Measurements from ENCODE around the gene SLC22A15. TPM values are rescaled to one million over a fixed set of nuclear protein-coding genes. Genes with fewer than 3 reads are reported as not detected.

The SLC22A15 gene
- total and polyA plus RNA-seq, 3 donors from 2014 or later, result 1.8 to 9.4 (median 6.4) TPM

DNA sequence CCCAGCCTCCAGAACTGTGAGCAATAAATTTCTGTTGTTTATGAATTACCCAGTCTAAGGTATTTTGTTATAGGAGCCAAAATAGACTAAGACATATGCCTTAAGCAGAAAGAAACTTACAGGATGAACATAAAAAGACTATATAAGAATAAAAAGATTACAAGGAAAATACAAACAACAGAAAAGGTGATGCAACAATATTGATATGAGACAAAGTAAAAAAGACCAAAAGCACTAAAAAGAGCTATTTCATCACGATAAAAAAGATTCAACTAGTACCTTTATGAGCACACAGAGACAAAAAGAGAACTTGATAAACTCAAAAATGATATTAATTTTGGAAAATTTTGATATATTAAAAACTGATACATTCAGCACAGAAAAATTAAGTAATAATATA, 3.2 kb upstream of the SLC22A15 start:
- DNase-seq, result no peak
- H3K4me1 ChIP-seq, result no peaks in the 10 kb centered on the region
- H3K27ac ChIP-seq, result no peak overlapping the region
- 89 to 93% methylated on average over 1 of the region's 1 CpG for WGBS, 2 donors
- TF ChIP-seq, protein P1, sequence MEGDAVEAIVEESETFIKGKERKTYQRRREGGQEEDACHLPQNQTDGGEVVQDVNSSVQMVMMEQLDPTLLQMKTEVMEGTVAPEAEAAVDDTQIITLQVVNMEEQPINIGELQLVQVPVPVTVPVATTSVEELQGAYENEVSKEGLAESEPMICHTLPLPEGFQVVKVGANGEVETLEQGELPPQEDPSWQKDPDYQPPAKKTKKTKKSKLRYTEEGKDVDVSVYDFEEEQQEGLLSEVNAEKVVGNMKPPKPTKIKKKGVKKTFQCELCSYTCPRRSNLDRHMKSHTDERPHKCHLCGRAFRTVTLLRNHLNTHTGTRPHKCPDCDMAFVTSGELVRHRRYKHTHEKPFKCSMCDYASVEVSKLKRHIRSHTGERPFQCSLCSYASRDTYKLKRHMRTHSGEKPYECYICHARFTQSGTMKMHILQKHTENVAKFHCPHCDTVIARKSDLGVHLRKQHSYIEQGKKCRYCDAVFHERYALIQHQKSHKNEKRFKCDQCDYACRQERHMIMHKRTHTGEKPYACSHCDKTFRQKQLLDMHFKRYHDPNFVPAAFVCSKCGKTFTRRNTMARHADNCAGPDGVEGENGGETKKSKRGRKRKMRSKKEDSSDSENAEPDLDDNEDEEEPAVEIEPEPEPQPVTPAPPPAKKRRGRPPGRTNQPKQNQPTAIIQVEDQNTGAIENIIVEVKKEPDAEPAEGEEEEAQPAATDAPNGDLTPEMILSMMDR (IDR thresholded peaks at IDR 0.05), result no peak
- TF ChIP-seq POLR2A (IDR thresholded peaks at IDR 0.05), result no peak
- intact Hi-C loops (cut with DNase I; ENCODE audit: low total_unique reads), result no loop called here
- H3K36me3 ChIP-seq (ENCODE audit: low read depth, missing control alignments), result no peaks in the 10 kb centered on the region
- no peaks in the 10 kb centered on the region for H3K9me3 ChIP-seq
- H3K4me3 ChIP-seq, result no peak overlapping the region
- no peaks in the 10 kb centered on the region for H3K27me3 ChIP-seq

DNA sequence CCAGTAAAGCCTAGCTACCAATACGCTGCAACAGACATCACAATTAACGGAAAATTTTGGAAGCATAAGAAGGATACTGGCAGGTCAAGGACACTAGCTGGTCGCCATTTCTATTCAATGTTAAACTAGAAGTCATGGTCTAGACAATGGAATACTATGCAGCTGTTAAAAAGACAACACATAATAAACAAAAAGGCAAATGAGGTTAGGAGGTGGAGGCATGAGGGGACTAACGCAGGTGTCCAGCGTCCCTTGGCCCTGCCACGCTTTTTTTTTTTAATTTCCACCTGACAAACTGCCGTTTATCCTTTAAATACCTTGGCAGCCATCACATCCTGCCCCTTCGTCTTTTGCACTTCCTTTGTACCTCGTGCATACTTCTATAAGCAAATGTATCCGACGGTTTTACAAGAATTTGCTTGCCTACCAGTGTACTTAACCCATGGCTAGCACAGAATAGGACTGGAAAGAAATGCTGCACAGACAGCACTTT, 698 bp upstream of the SLC22A15 start:
- no peak for DNase-seq
- Histone ChIP-seq H3K27me3 (no peaks in the 10 kb centered on the region), H3K27ac (peak overlapping the region; percentile 2 to 59), H3K9me3 (no peaks in the 10 kb centered on the region), H3K4me3 (peak overlapping the region; percentile 61 to 72), H3K36me3 (ENCODE audit: low read depth, missing control alignments) (no peaks in the 10 kb centered on the region), H3K4me1 (no peaks in the 10 kb centered on the region)
- WGBS, 2 donors, result 25 to 26% methylated on average over 11 of the region's 11 CpGs
- no peak for TF ChIP-seq POLR2A (IDR thresholded peaks at IDR 0.05)
- TF ChIP-seq, protein P1 (IDR thresholded peaks at IDR 0.05), result peak in 1 of 3 experiments; percentile 4
- intact Hi-C loops (cut with DNase I; ENCODE audit: low total_unique reads), result no loop called here

DNA sequence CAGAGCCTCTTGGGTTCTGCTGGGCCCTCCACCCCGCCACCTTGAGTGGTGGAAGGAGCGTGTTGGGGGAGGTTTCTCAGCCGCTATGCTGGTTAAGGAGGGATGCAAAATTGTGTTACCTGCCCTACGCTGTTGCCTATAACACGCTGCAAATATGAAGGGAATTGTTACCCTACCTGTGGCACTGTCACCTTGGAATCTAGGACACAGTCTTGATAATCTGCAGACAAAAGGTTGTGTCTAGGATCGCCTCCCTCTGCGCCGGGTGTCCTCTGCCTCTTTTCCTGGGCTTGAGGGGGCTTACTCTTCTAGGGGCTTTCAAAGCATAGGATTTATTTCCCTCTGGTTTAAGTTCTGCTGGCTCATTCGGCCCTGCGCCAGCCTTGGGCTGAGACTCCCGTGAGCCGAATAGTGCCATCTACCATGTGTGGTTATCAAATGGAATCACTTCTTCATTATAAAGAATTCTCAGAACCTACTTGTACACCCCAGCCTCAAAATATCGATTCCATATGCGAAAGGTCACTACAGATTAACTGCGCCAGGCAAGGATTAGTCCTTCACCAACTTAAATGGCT, 697 bp downstream of the SLC22A15 start:
- DNase-seq, result peak; percentile 18
- intact Hi-C loops (cut with DNase I; ENCODE audit: low total_unique reads), result no loop called here
- 34 to 46% methylated on average over 10 to 15 of the region's 15 CpGs for WGBS, 2 donors

DNA sequence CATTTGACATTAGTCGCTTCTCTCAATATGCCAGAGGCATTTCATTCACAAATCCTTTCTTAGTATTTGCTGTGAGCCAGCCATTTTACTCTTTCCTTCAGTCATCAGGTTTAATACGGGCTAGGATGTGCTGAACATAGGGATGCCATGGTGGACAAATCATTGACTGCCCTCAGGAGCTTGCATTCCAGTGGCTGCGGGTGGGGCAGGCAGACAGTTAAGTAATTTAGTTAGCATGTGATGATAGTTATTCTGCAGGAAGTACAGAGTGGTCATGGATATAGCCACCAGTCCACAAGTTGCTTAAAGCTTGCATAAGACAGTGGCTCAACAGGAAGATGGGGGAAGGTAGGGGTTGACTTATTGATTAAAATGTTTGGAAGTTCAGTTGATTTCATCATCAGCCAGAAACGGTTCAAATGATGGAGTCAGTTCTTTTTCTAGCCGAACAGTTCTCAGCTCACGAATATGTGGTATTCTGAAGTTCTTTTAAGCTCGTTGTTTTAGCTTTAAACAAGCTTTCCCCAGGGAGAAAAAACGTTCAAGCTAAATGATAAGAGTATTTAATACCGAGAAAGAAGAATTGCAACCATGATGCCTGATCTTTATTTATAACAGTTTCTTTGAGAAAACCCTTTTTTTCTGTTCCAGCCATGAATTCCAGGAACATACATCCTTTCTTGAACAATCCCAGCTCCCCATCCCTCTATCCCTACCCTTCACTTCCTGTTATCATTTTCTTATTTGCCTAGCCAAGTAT, 1.4 kb downstream of the SLC22A15 start:
- intact Hi-C loops (cut with DNase I; ENCODE audit: low total_unique reads), result no loop called here
- Histone ChIP-seq H3K4me1 (no peaks in the 10 kb centered on the region), H3K27ac (no peak overlapping the region), H3K9me3 (no peaks in the 10 kb centered on the region), H3K4me3 (no peak overlapping the region), H3K27me3 (no peaks in the 10 kb centered on the region), H3K36me3 (ENCODE audit: low read depth, missing control alignments) (no peaks in the 10 kb centered on the region)
- DNase-seq, result no peak
- WGBS, 2 donors, result 30 to 43% methylated on average over 9 of the region's 9 CpGs
- TF ChIP-seq, protein P1 (IDR thresholded peaks at IDR 0.05), result no peak
- TF ChIP-seq POLR2A (IDR thresholded peaks at IDR 0.05), result no peak

More for the DNA sequence above, 697 bp downstream of the SLC22A15 start:
- TF ChIP-seq, protein P1 (IDR thresholded peaks at IDR 0.05), result no peak
- TF ChIP-seq POLR2A (IDR thresholded peaks at IDR 0.05), result no peak
- H3K27ac ChIP-seq, result no peak overlapping the region
- H3K9me3 ChIP-seq, result no peaks in the 10 kb centered on the region
- peak overlapping the region; percentile 61 to 72 for H3K4me3 ChIP-seq
- H3K4me1 ChIP-seq, result no peaks in the 10 kb centered on the region
- H3K36me3 ChIP-seq (ENCODE audit: low read depth, missing control alignments), result no peaks in the 10 kb centered on the region
- H3K27me3 ChIP-seq, result no peaks in the 10 kb centered on the region

Data from testis (tissue), 3 donors.